Activated CD4-positive, alpha-beta T cell treated with anti-CD3 and anti-CD28 coated beads for 48 hours (primary cell): ENCODE data around the gene PDPK1.
A peak's percentile ranks its signal among the peaks of the same experiment; 100 is the strongest.
"Not testable (repeated sequence)": the region's sequence is repeated elsewhere in the genome, so short reads cannot be mapped to it uniquely, and the experiment has no call there.

Source experiments
- DNase-seq: peaks from one replicate; pipeline ENCODE4 v3.0.0-alpha.2; 2020

The PDPK1 gene

GRCh38 chr16:2620870-2621269 lies 83.0 kb downstream of the PDPK1 start:
- DNase-seq, result not testable (repeated sequence)

DNA sequence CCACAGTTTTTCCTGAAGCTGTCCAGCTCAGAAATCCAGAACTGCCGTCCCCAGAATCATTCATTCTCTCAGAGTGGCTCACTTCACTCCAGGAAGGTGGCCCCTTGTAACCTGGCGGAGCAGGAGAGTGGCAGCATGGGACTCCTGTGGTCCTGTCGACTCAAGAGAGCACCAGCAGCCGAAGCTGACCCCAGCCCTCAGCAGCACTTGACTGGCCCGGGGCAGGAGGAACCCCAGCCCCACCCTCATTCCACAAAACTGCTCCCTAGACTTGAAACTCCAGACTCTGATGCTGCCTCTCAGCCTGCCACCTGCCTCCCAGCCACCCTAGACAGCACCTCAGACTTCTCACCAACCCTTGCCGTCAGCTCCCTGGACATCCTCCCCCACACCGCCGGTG lies 83.6 kb downstream of the PDPK1 start:
- not testable (repeated sequence) for DNase-seq

DNA sequence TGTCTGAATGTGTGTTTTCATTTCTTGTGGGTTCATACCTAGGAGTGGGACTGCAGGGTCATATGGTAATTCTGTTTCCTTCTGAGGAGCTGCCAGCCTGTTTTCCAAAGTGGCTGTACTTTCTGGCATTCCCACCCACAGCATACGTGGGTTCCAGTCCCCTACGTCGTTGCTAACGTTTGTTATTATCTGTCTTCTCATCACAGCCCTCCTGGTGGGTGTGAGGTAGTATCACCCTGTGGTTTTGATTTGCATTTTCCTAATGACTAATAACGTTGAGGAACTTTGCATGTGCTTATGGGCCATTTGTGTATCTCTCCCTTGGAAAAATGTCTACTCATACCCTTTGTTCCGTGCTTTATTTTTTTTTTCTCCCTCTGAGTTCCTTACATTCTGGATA lies 89.3 kb downstream of the PDPK1 start:
- DNase-seq, result not testable (repeated sequence)

GRCh38 chr16:2631203-2631602 lies 93.4 kb downstream of the PDPK1 start:
- not testable (repeated sequence) for DNase-seq

DNA sequence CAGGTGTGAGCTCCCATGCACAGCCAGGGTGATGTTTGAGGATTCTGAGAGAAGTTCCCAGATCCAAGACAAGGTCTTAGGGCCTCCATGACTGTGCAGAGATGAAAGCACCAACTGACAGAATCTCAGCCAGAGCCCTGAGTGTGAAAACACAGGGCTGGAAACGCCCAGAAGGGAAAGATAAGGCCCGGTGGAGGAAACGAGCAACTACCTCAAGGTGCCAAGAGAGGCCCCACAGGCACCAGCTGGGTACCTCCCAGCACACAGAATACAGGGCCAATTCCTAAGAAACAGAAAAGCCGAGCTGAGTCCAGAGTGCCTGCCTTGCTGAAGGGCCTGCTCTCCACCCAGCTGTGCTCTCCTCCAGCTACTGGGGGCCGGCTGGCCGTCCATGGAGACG lies 94.5 kb downstream of the PDPK1 start:
- not testable (repeated sequence) for DNase-seq

- peak; percentile 66 for DNase-seq
Measured at GRCh38 chr16:2639071-2639721, 101.4 kb downstream of the PDPK1 start.

DNA sequence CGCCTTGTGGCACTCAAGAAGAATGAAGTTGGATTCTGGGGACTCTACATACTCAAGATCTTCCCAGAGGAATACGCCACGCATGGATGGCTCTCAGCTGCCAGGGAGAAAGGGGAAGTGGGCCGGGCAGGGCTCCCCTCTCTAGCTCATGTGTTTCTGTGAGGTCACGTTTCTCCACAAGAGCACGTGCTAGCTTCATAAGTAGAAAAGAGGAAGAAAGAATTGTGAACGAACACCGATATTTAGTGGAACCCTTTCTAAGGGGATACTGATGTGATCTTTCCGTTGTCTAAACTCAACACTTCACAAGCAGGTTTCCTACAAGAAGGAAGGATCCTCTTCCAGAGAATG lies 101.9 kb downstream of the PDPK1 start:
- DNase-seq, result not testable (repeated sequence)

GRCh38 chr16:2642561-2642960 lies 104.7 kb downstream of the PDPK1 start:
- not testable (repeated sequence) for DNase-seq

GRCh38 chr16:2644754-2645453 lies 107.1 kb downstream of the PDPK1 start:
- DNase-seq, result not testable (repeated sequence)

DNA sequence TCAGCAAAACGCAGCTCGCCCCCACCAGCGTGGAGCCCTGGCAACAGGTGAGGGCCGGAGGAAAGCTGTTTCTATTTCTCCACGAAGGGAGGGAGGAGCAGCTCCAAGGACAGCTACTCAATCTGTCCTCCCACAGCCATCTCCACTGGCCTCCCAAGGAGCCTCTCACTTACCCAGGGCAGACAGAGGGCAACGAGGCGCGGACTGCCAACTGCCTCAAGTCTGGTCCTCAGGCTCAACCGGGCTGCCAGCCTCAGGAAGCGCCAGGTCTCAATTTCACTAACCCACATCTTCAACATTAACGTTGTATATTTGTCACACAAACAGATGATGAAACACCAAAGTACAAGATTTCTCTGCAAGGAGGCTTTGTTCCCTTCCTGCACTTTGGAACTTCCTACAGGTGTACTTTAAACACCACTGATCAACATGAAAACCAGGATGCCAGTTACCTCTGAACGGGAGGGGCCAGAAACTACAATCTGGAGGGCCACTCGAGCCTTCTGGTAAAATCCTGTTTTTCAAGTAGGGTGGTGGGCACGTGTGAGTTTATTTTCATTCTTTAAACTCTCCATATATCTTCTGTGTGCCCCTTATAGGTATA lies 113.5 kb downstream of the PDPK1 start:
- not testable (repeated sequence) for DNase-seq
